Hematopoietic multipotent progenitor cell treated with erythropoietin and hydrocortisone succinate and interleukin-3 and kit ligand, for 4 days (in vitro differentiated cells): ENCODE data around the gene CYBRD1.
A peak's percentile ranks its signal among the peaks of the same experiment; 100 is the strongest.
"Not testable (repeated sequence)": the region's sequence is repeated elsewhere in the genome, so short reads cannot be mapped to it uniquely, and the experiment has no call there.

Experiments
- DNase-seq: peaks from one replicate; pipeline ENCODE4 v3.0.0-alpha.2; 2015

The CYBRD1 gene

GRCh38 chr2:171522052-171522787 lies at the start of gene CYBRD1:
Gene CYBRD1, plus strand, starts transcription at chr2:171522474. Its CDS starts 72 bp downstream, at chr2:171522546.
- peak; percentile 94 for DNase-seq

- no peak for DNase-seq
Measured at GRCh38 chr2:171475979-171476378, 46.3 kb upstream of the CYBRD1 start.

GRCh38 chr2:171478345-171478744 lies 43.9 kb upstream of the CYBRD1 start:
- DNase-seq: peak; percentile 16

- no peak for DNase-seq
Measured at GRCh38 chr2:171479154-171479814, 43.0 kb upstream of the CYBRD1 start.

DNA sequence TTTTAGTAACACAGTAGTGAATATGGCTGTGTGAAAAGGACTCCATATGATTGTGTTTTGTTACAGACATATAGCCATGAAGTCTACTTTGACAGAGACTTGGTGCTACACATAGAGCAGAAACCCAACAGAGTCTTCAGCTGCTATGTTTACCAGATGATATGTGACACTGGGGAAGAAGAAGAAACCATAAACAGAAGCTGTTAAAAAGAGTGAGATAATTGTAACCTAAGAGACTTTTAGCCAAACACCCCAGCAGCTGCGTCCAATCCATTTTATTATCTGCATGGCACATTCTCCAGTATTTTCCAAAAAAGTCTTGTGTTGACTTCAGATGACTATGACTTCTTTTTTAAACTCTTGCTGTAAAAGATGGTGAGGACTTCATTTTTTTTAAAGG lies 41.4 kb upstream of the CYBRD1 start:
- no peak for DNase-seq

DNA sequence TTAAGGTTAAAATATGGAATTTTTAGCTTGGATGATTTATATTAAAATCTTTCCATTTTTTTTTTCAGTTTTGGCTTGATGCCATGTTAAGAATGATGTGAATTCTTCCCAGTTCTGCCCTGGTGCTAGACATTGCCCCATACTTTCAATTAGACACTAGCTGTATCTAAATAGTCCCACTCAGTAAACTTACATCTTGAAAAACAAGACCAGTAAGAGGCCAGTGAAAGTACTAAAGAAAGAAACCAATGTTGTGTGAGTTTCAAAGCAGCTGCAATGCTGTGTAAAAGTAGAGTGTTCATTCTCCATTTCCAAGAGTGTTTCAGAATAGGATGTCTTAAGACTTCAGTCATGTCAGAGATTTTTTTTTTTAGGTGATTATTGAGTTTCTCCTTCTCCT lies 40.0 kb upstream of the CYBRD1 start:
- DNase-seq: no peak

DNA sequence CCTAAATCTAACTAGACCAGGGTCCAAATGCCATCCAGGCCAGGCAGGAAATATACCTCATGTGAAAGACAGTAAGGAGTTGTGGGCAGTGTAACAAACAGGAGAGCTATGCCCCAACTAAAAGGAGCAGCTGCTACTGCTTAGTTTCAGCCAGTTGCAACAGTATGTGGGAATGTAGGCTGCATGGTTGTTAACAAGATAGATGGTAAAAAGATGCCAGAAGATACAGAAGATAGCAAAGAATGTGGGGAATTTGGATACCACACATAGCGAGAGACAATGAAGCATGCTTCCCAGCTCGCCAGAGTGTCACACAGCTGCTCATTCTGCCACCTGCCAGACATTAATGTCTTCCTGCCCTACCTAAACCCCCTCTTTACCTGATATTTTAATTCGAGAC lies 39.4 kb upstream of the CYBRD1 start:
- no peak for DNase-seq

DNA sequence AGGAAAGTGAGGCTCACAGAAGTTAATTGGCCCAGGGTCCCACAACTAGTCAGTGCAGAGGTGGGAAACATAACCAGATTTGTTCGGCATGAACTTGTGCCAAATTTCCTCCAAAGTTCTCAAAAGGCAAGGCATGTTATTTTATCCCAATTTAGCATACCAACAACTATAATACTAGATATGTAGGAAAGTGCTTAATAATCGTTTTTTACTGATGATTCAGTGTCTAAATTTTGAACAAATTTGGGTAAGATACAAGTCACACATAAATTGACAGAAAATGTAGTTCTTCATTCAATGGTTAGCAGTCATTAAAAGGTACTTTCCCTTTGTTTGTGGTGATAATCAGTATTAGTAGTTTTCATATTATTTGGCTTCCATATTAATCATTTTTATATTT lies 38.5 kb upstream of the CYBRD1 start:
- DNase-seq: no peak

- no peak for DNase-seq
Measured at GRCh38 chr2:171485116-171485515, 37.2 kb upstream of the CYBRD1 start.

DNA sequence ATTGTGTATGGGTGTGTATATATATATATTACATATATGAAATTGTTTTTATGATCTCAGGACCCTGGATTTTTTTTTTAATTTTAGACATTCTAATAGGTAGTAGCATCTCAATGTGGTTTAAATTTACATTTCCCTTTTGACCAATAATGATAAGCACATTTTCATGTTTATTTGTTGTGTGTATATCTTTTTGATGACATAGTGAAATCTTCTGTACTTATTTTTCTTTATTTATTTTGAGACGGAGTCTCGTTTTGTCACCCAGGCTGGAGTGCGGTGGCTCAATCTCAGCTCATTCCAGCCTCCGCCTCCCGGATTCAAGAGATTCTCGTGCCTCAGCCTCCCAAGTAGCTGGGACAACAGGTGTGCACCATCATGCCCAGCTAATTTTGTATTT lies 35.1 kb upstream of the CYBRD1 start:
- no peak for DNase-seq

DNA sequence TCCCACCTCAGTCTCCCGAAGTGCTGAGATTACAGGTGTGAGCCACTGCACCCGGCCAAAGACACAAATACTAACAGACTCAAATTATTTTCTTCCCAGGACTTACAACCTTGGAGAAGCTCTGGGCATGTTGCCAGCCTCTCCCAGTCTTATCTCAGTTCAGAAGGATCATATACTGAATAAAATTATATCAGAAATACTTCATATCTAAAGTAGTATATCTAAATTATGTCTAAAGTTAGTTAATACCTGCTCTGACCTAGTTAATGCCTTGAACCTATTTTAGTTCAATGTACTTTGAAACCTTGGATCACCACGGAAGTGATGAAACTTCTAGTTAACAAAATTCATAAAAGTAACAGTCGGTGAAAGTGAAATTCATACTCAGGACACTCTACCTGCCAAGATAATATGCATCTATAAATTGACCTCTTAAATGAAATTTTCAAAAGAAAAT lies 34.4 kb upstream of the CYBRD1 start:
- no peak for DNase-seq

- DNase-seq: no peak
Measured at GRCh38 chr2:171490577-171490976, 31.7 kb upstream of the CYBRD1 start.

DNA sequence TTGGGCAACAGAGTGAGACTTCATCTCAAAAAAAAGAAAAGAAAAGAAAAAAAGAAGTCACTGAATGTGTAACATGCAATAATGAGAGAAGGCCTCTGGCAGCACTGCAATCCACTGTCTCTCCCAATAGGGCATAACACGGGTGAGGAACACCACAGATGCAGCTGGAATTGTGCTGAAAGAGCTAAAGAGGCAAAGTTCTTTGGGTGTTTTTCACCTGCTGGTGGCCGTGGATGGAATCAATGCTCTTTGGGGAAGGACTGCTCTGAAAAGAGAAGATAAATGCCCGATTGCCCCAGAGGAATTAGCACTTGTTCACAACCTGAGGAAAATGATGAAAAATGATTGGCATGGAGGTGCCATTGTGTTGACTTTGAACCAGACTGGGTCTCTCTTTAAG lies 31.0 kb upstream of the CYBRD1 start:
- DNase-seq: peak; percentile 37

GRCh38 chr2:171492664-171493063 lies 29.6 kb upstream of the CYBRD1 start:
- DNase-seq: no peak

GRCh38 chr2:171497664-171498063 lies 24.6 kb upstream of the CYBRD1 start:
- DNase-seq: not testable (repeated sequence)

- no peak for DNase-seq
Measured at GRCh38 chr2:171505374-171505773, 16.9 kb upstream of the CYBRD1 start.

DNA sequence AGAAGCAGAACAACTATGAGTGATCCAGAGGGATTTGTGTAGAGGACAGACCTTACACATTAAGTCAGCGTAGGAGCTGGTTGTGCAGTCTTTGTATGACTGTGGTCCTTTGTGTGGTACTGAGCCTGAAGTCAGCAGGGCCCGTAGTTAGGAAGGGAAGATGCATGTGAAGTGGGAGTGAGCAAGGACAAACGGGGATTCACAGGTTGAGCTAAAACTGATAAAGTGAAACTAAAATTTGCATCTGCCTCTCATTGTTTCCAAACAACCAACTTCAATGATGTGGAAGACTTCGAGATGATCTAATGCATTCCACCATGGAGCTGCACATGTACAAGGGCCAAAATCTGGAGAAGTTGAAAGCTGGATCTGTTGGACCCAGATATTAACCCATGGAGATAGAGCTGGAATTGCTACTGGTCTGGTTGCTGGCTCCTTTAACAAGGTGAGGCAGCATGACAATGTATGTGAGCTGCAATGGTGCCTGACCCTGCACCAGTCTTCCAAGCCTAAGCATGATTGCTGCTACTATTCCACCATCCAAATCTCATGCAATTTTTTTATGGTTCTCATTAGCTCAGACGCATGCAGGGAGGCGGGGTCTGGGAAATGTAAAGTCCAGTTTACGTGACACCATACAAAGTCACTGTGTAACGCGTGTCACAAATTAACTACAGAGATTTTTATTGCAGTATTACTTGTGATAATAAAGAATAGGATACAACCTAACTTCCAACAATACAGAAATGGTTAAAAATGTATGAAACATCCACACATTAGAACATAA lies 12.1 kb upstream of the CYBRD1 start:
- DNase-seq: no peak

- peak; percentile 15 for DNase-seq
Measured at GRCh38 chr2:171512014-171512413, 10.3 kb upstream of the CYBRD1 start.

DNA sequence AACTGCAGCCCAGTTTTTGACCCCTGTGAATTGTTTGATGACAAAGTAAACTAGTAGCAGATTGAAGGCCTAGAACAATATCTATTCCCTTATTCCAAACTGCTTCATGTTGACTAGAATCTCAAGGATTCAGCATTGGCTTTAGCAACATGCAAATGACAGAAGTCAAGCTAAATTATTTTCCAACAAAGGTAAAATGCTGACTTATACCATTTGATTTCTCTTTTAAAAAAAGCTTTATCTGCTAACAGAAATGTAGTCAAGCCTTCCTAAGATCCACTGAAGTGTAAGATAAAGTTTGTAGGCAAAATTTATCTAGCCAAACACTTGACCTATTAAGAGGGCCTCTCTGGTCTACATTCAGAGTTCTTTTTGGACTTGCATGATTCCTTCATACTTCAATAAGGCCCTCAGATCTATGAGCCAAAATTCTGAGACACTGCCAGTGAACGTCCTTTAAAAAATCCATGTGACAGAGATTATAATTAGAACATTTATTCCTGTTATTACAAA lies 9.5 kb upstream of the CYBRD1 start:
- peak; percentile 53 for DNase-seq

DNA sequence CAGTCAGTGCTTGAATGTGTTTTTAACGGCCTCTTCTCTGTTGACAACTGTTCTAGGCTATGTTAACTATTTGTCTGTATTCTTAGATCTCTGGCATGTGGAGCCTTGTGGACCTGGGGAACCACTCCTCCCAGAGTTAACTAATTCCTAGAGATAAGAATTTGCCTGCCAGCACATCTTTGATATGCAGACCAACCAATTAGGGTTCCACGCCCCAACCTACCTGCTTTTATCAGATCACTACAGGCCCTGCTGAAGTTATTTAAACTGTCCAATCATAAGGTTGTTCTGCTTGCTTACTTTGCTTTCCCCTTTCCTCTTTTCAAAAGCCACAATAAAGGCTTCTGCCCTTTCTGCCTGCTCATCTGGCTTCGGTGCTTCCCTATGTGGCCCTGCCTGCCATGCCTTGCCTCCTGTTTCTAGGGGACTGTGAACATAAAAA lies 8.5 kb upstream of the CYBRD1 start:
- peak; percentile 86 for DNase-seq

- DNase-seq: no peak
Measured at GRCh38 chr2:171514908-171515582, 7.2 kb upstream of the CYBRD1 start.

DNA sequence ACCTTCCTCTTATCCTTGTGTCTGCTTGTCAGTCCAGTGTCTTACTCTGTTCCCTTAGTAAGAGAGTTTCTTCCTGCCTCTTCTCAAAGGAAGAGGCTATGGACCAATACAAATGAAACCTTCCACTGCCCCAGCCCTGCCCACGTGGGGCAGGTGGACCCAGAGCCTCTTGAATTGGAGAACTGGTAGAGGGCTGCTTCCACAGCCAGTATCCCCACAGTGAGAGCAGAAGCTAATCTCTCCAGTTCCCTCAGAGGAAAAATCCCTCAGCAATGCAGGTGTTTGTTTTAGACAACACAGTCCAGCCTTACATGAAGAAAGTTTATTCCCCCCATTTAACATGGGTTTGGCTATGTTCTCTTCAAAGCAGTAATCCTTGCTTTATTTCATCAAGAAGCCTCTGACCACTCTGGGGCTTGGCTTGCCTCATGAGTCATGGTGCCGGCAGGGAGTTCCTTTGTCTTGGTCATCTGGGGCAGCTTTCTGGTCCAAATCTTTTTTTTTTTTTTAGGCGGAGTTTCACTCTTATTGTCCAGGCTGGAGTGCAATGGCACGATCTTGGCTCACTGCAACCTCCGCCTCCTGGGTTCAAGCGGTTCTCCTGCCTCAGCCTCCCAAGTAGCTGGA lies 6.5 kb upstream of the CYBRD1 start:
- DNase-seq: no peak
